Kidney (tissue), 14 donors: ENCODE data around the gene TPPP. TPM values are rescaled to one million over a fixed set of nuclear protein-coding genes. Genes with fewer than 3 reads are reported as not detected.

Source experiments
- DNase-seq, 5 donors: peaks; one replicate each; pipeline ENCODE4 v3.0.0-alpha.2; 2013 to 2020
- FAIRE-seq: peaks from 2 replicates; lab custom pipeline; 2012; peaks lifted over from hg19 to GRCh38; lab: Jason Lieb, UNC
- H3K27ac ChIP-seq, 2 donors: one replicate each; pipeline ENCODE4 v1.7.0; 2013; ENCODE audit warnings: low read depth in 2 of 2, low read length in 2 of 2, inconsistent platforms in 1 of 2
- H3K27me3 ChIP-seq: one replicate; pipeline ENCODE4 v1.7.1; 2013; ENCODE audit warnings: low read length, inconsistent platforms; ENCODE audit not compliant: control insufficient read depth, insufficient read depth
- H3K36me3 ChIP-seq, 3 donors: one replicate each; pipeline versions ENCODE4 v1.7.0 to v1.7.1; 2013; ENCODE audit warnings: low read length in 3 of 3, control low read depth in 1 of 3, inconsistent platforms in 1 of 3; ENCODE audit not compliant: insufficient read depth in 3 of 3, control insufficient read depth in 2 of 3
- H3K4me1 ChIP-seq, 3 donors: one replicate each; pipeline versions ENCODE4 v1.7.0 to v1.7.1; 2013; ENCODE audit warnings: low read length in 3 of 3, inconsistent platforms in 1 of 3, low read depth in 1 of 3; ENCODE audit not compliant: control insufficient read depth in 2 of 3, insufficient read depth in 2 of 3
- H3K4me3 ChIP-seq, 3 donors: one replicate each; pipeline versions ENCODE4 v1.7.0 to v1.8.1; 2013; ENCODE audit warnings: low read length in 3 of 3, control low read depth in 1 of 3, inconsistent platforms in 1 of 3
- H3K9ac ChIP-seq, 3 donors: one replicate each; pipeline versions ENCODE4 v1.7.0 to v1.7.1; 2013; ENCODE audit warnings: low read length in 3 of 3, control low read depth in 1 of 3, inconsistent platforms in 1 of 3
- H3K9me3 ChIP-seq, 3 donors: one replicate each; pipeline versions ENCODE4 v1.7.0 to v1.7.1; 2013; ENCODE audit warnings: low read length in 3 of 3, control low read depth in 1 of 3, inconsistent platforms in 1 of 3; ENCODE audit not compliant: control insufficient read depth in 2 of 3, insufficient read depth in 1 of 3
- intact Hi-C: fragments of 100-400 bp; cut with DNase I; formaldehyde crosslinking; loops from one replicate; pipeline ENCODE4 v1.11.1; 2022
- polyA plus RNA-seq: library from polyadenylated mRNA; stranded (reverse); fragments of 350-450 nt; fragmentation: Illumina TruSeq; extraction: RNeasy Lipid Tissue Mini Kit (QIAGEN cat#74804); gene quantifications from one replicate; pipeline ENCODE4 v1.2.3, GENCODE V29; 2014; ENCODE audit warnings: low read depth, low replicate concordance; ENCODE audit not compliant: insufficient read depth
- total RNA-seq: library from RNA; stranded (reverse); fragmentation: NEBNext Ultra II Directional; extraction: Animal tissue kit (Norgen Biotek cat#: 25700); gene quantifications from one replicate; pipeline ENCODE4 v1.2.1, GENCODE V29; 2021
- TF ChIP-seq, protein P1 (sequence below): IDR thresholded peaks from 3 replicates; pipeline ENCODE4 v1.5.1; 2012; ENCODE audit warnings: mild to moderate bottlenecking, moderate library complexity, borderline replicate concordance; ENCODE audit not compliant: insufficient read depth; ENCODE audit errors: extremely low read depth
- donor health status: control.
- donor health status: control.
- donor health status: control.
- donor health status: control.
- donor health status: control.
- donor health status: DM: yes; HTN: yes; CAD: no.
- donor health status: Normal renal cell carcinoma (clear cell type).

The TPPP gene
- total and polyA plus RNA-seq, 2 donors from 2014 or later, result 5.8 to 6.9 TPM

DNA sequence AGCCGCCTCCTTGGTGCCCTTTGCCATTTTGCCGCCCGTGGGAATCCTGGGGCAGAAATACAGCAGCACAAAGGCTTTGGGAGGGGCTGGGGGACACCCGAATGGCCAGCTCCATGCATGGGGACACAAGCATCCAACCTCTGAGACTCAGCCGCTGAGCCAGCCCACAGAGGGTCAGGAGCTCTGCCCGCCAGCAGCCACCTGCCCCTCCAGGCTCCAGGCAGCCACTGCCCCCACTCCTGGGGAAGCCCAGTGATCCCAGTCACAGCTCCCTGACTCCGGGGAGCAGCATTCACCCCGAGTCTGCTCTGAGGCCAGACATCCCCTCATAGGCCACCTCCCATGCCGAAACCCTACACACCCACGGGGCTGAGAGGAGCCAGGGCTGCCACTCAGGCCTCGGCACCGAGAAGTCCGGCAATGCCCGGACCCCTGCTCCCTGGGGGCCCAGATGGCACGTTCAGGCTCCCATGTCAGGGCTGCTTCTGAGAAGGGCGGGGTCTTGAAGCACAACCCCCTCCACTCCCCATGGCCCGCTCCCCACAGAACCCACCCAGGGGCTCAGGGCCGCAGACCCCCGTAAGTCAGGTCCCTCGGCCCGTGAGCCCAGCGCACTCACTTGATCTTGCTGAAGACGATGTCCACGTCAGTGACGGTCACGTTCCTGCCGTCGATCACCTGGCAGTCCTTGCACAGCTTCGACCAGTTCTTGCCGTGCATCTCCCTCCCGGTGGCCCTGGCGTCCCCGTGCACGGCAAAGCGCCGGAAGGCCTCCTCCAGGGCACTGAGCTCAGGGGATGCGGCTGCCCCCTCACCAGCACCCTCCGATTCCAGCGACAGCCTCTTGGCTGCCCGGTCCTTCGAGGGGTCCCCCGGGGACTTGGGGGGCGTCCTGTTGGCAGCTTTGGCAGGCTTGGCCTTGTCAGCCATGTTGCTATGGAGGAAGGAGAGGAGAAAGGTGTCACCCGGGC, 15.7 kb downstream of the TPPP start:
- Histone ChIP-seq H3K27ac (no peak overlapping the region), H3K4me1 (peaks cover 0 to 10% (median 0%) of the 10 kb centered on the region in 3 donors), H3K9ac (no peak overlapping the region), H3K9me3 (no peaks in the 10 kb centered on the region), H3K36me3 (no peaks in the 10 kb centered on the region), H3K4me3 (no peak overlapping the region), H3K27me3 (no peaks in the 10 kb centered on the region)
- intact Hi-C loops, result no loop called here
- TF ChIP-seq, protein P1, sequence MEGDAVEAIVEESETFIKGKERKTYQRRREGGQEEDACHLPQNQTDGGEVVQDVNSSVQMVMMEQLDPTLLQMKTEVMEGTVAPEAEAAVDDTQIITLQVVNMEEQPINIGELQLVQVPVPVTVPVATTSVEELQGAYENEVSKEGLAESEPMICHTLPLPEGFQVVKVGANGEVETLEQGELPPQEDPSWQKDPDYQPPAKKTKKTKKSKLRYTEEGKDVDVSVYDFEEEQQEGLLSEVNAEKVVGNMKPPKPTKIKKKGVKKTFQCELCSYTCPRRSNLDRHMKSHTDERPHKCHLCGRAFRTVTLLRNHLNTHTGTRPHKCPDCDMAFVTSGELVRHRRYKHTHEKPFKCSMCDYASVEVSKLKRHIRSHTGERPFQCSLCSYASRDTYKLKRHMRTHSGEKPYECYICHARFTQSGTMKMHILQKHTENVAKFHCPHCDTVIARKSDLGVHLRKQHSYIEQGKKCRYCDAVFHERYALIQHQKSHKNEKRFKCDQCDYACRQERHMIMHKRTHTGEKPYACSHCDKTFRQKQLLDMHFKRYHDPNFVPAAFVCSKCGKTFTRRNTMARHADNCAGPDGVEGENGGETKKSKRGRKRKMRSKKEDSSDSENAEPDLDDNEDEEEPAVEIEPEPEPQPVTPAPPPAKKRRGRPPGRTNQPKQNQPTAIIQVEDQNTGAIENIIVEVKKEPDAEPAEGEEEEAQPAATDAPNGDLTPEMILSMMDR, result no peak
- DNase-seq (peak in 2 of 5 donors; percentile 41 to 72), FAIRE-seq (no peak)

DNA sequence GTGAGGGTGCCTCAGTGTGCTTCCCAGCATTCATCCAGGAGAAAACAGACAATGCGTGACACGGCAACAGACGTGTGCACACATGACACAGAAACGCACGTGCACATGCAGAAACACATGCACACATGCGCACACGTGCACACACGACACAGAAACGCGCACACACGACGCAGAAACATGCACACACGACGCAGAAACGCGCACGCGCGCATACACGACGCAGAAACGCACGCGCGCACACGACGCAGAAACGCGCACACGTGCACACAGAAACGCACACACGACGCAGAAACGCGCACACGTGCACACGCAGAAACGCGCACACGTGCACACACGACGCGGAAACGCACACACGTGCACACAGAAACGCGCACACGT, 16.5 kb downstream of the TPPP start:
- intact Hi-C loops, result no loop called here

GRCh38 chr5:675871-676698, 17.1 kb downstream of the TPPP start:
- H3K9ac ChIP-seq, result no peak overlapping the region
- no peaks in the 10 kb centered on the region for H3K9me3 ChIP-seq
- H3K27me3 ChIP-seq, result no peaks in the 10 kb centered on the region
- TF ChIP-seq, protein P1, result no peak
- FAIRE-seq, result no peak
- no peak overlapping the region for H3K4me3 ChIP-seq
- no peak overlapping the region for H3K27ac ChIP-seq
- no peaks in the 10 kb centered on the region for H3K36me3 ChIP-seq
- intact Hi-C loops, result no loop called here
- H3K4me1 ChIP-seq, result peaks cover 0 to 18% (median 4%) of the 10 kb centered on the region in 3 donors
- peak in 2 of 5 donors; percentile 43 to 67 for DNase-seq

More for the DNA sequence above, 16.5 kb downstream of the TPPP start:
- FAIRE-seq, result no peak
- Histone ChIP-seq H3K9me3 (no peaks in the 10 kb centered on the region), H3K27ac (no peak overlapping the region), H3K9ac (no peak overlapping the region), H3K27me3 (no peaks in the 10 kb centered on the region), H3K36me3 (no peaks in the 10 kb centered on the region), H3K4me1 (peaks cover 0 to 17% (median 3%) of the 10 kb centered on the region in 3 donors), H3K4me3 (no peak overlapping the region)
- no peak for DNase-seq
- TF ChIP-seq, protein P1, result no peak
